Activated CD8-positive, alpha-beta memory T cell treated with anti-CD3 and anti-CD28 coated beads, Interleukin-2, amount 50 U/mL, for 24 hours (primary cell): Measurements from ENCODE around the gene C1orf198.

Source experiments
- DNase-seq: peaks from one replicate; pipeline ENCODE4 v3.0.0-alpha.2; 2020; ENCODE audit errors: extremely low read depth

The C1orf198 gene

DNA sequence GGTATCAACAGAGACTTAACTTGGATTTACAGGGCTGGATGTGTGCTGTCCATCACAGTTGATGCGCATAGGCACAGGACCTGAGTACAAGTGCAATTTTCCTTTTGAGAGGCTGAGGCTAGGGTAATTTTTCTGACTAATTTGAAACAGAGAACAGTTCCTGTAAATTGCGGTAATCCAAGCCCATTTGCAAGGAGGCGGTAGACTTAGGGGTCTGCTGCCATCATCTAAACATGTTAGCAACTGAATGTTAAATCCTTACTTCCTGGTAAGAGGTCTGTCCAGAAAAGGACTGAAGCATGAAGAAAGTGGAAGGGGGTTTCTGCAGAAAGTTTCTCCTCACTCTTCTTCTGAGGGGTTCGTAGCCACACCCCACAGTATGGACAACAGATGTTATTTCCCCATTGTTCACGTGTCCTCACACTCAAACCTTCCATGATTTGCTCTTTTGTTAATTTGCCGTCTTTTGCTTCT, 23.7 kb upstream of the C1orf198 start:
- no peak for DNase-seq

DNA sequence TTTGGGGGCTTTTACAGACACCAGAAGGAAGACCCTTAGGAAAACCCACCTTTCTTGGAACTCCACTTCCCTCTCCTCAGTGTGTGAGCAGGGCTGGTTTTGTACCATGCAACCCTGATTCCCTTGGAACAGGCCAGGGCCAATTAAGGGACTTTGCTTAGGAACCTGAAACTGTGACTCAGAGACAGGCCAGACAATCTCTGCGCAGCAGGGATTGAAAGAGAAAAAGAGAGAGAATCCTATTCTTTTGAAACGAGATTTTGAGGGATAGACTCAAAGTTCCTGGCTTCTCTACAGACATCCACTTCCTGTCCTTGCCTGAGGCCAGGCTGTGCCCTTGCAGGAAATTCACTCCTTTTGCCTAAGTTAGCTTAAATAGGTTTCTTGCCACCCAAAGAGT, 23.1 kb upstream of the C1orf198 start:
- no peak for DNase-seq

DNA sequence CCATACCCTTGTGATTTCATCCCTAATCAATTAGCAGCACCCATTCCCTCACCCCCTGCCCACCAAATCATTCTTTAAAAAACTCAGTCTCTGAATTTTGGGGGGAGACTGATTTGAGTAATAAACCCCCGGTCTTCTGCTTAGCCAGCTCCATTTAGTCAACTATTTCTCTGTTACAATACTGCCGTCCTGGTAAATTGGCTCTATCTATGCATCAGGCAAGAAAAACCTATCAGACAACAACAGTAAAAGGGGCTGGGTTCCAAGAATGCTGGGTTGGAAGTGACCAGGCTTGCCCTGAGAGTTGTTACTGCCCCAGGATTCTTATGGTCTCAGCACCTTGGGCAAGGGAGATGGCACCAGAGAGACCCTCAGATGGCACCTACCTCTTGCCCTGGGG, 16.3 kb upstream of the C1orf198 start:
- no peak for DNase-seq

DNA sequence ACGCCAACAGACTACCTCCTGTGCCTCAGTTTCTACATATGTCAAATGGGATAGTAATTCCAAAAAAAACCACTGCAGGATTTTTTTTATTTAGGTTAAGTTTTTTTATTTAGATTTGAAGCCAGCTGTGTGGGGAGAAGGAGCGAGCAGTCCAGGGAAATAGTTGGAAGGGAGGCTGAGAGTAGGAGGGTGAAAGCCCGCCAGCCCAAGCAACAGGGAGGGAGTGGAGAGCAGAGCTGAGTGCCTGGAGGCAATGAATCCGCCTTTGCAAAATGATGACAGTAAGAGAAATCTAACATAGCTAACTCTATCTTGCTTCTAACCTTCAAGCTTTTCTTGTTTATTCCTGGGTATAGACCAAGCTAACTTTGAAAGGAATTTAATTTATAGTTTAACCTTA, 15.6 kb upstream of the C1orf198 start:
- no peak for DNase-seq

DNA sequence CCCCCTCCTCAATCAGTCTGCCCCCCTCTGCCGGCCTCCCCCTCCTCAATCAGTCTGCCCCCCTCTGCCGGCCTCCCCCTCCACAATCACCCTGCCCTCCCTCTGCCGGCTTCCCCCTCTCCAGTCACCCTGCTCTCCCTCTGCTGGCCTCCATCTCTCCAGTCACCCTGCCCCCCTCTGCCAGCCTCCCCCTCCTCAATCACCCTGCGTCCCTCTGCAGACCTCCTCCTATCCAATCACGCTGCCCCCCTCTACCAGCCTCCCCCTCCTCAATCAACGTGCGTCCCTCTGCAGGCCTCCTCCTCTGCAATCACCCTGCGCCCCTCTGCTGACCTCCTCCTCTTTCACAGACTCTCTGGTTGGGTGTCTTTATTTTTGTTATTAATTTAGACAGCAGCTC, 11.5 kb upstream of the C1orf198 start:
- no peak for DNase-seq

DNA sequence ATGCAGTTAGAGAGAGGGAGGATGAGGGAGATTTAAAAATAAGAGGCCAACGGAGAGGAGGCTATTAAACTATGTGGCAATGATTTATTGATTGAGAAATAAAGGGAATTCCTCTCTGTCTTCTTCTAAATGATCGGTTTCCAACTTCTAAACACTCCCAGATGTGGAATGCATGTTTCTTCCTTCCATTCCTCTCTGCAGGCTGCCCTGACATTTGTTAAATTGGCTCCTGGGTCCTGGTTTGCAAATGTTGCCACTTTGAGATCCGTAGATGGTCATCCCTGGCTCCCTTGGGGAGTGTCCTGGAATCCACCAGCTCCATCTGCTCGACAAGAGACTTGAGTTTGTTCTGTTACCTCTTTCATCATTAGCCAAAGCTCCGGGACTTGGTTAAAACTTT, 10.3 kb upstream of the C1orf198 start:
- DNase-seq: no peak

DNA sequence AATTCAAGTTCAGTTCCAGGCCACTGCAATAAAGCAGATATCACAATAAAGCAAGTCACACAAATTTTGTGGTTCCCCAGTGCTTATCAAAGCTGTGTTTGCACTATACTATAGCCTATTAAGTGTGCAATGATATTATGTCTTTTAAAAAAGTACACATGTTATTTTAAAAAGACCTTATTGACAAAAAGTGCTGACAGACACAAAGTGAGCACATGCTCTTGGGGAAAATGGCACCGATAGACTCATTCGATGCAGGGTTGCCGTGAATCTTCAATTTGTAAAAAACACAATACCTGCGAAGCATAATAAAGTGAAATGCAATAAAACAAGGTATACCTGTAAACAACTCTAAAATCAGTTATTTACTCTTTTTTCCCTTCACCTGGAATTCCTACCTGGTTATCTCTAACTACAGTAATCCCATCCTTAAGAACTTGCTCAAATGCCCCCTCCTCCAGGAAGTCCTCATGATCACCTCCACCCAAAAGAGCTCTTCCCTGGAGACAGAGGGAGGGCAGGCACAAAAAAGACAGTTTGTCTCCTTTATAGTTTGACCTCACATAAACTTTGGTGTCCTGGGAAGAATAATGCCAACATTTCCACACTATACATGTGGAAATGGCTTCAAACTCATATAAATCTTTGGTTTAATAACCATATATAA, 9.7 kb upstream of the C1orf198 start:
- no peak for DNase-seq

DNA sequence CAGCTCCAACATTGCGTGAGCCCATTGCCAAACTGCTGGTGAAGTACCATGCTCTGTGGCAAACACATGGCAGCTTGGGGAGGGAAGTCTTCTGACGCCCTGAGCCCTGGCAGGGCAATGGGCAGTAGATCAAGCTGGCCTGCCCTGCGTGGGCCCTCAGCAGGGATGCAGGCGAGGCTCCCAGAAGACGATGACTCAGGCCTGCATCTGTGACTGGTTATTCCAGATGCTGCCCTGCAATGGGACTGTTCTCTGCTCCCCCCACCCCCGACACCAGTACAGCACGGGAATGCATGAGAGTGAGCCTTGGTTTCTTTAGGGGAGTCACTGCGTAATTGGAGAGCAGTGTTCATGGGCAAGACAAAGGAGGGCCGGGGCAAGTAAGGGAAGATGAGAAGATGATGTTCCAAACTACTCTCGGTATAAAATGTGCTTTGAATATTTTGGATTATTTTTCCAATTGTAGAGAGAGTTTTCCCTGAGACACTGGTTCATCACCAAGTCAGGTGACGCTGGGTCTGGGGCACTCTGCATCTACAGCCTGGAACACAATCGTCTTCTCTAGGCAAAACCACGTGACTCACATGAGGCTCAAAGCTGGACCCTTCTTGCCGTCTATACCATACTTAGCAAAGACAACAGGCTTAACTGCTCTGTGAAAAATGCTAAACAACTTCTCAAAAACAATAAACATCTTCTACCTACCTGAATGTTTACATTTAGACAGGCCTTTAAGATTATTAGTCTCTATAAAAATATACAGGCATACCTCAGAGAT, 9.0 kb upstream of the C1orf198 start:
- DNase-seq: no peak

DNA sequence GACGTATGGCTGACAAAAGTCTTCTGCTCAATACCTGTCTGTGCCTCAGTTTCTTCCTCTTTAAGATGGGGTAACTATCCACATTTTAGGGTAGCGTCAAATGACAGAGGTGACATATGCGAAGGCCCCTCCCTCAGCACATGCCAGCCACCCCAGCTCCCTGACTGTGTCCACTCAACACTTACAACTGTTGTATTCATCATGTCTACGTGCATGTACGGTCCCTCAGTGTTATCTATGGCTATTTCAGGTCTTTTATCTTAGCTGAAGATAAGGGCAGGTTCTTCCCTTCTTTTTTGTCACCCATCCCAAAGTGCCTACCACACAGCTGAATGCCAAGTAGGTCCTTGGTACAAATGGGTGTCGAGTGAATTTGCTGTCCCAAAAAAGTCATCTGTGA, 8.3 kb upstream of the C1orf198 start:
- no peak for DNase-seq

DNA sequence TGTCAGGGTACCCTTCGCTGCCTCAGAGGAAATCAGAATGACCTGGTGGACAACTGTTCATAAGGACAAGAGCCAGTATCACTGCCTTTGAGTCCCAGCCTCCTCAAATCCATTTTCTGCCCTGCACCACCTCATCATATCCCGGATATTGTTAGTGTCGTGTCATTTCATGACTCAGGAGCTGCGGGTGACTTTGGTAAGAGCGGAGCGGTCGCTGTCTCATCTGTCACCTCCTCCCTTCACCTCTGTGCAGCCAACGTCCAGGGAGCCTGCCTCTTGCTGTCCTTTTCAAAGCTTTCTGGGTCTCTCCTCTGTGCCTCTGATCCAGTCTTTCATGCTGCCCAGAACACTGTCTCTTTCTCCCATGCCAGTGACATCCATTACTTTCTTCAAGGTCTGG, 7.0 kb upstream of the C1orf198 start:
- no peak for DNase-seq

DNA sequence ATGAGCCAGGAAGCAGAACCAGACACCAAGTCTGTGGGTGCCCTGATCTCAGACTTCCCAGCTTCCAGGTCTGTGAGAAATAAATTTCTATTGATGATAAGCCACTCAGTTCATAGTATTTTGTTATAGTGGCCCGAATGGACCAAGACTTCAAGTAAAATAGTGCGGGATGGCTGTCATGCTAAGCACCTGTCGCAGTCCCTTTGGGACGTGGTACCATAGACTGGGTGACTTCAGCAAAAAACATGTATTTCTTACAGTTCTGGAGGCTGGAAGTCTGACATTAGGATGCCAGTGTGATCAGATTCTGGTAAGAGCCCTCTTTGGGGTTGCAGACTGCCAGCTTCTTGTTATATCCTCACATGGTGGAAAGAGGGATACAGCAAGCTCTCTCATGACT, 2.6 kb upstream of the C1orf198 start:
- DNase-seq: no peak

DNA sequence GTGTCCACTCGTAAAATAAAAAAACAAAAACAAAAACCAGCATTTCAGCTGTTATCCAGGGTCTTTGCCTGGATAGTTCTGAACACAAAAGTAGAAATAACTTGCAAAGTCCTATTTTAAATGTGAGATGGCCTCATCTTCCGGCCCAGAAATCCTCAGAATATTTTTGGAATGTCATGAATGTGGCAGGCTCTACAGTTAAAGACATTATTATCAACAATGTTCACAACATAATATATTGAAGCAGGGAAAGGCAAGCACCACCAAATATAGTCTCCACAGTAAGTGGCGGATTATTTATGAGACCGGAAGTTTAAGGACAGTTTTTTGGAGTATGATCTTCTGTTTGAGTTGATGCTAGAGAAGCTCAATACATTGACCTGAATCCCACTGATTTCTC, 1.2 kb upstream of the C1orf198 start:
- no peak for DNase-seq

DNA sequence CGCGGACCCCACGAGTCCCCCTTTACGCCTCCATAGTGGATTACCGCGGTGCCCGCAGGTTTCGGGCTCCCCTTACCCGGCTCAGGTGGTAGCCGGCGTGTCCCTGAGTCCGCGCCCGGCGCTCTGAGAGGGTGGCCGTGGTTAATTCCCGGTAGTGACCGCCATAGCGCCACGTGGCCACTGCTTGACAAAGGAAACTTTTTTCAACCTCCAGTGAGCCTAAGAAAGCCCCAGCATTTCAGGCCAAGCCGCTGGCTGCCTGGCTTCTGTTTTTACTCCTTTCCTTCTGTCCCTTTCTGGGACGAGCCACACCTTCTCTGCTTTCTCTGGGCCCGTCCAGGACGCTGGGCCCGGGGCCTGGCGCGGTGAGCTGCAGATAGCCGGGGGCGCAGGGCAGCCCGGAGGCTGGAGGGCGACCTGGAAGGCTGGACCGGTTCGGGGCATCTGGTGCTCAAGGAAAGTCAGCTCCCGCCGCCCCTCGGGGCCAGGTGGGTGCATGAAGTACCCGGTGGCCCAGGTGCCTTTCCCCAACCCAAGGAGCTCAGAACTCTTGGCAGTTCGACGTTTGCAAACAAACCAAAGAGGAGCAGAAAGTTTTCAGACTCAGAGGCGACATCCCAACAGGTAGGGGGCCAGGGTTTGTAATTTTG, 540 bp upstream of the C1orf198 start:
- no peak for DNase-seq

DNA sequence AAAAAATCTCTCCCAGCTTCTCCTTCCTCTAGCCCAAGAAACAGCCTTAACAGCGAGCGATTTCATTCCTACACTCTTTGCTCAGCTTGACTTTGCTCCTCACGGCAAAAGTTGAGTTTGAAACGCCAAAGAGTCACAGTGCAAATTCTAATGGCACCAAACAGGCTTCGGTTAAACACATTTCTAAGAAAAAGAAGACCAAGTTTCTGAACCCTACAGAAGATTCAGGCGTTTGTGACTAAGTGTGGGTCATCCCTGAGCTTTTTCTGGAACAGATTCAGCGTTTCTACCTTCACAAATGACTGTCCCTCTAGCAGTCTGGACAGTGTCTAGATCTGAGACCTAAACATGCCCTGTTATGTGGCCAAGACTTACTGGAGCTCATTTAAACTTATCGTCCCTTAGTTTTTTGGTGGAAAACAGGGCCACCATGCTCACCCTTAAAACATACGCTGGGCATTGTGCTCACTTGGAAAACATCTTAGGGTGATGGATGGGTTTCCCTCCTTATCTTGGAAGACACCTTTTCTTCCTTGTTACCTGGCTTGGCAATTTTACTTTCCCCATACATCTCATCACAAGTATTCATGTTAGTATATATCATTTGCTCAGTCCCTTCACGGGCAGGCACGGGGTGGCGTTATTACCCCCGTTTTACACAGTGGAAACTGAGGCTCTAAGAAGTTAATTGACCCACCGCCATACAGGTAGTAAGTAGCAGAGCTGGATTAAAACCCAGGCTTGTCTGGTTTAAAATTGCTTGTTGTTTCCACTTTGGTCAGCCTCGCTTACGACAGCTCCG, 1.0 kb downstream of the C1orf198 start:
- no peak for DNase-seq

DNA sequence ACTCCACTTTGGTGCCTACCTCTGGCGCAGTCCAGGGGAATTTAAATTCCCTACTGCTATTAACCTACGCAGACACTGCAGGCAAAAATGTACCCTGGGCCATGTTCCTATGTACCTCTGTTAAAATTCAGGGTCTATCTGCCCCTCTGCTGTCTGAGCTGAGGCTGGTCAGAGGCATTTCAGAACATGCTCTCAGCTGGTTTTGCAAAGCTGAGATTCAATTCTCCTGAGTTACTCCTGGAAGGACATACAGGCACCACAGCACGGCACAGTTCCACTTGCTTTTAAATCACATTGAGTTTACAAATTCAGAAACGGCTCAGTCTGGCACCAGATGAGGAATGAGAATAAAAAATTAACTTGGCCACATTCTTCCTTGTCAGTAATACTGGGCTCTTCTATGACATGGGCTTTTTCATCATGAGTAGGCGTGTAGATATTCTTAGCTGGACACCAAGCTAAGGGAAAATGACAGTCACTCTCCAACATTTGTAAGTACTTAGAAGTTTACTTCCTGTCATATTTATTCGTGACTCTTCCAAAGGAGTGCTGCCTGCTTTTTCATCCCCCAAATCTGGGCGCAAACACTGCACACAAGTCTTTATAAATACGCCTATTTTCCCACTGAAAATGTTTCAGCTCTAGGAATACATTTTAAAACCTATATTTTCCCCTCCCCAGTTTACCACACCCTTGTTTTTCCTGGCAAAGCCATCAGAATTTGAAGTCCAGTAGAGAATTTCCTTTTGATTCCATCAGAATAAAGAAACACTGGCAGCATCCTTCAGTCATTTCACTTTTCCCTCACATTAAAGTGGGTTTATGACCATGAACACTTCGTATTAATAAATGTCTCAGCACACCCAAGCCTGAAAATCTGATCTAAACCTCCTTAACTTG, 1.9 kb downstream of the C1orf198 start:
- no peak for DNase-seq

DNA sequence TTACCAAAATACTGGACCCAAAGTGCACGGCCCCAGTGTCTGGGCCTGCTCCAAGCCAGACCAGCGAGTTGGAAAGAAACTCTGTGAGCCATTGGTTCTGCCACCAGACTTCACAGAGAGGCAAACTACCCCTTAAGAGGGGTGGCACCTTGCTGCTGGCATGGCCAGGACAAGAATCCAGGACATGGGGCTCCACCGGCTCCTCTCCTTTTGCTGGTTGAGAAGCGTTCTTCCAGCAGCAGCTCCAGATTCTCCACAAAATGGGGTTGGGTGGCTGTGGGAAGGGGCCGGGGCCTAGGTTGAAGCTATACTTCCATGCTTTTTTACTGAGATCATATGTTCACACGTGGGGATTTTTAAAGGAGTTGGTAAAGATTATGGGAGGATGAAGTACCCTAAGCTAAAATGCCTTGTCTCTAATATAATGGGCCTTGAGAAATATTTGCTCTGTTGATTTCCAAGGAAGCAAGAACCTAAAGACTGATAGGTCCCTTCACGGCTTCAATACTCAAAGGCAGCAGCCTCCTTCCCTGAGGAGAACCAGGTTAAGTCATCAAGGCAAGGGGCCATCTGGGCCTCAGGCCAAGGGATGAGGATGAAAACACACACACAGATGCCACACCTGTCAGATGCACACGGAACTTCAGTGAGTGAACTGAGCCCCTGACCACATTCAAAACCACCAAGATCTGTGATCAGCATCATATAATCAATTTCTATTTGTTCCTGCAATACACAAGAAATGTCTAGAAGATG, 3.1 kb downstream of the C1orf198 start:
- DNase-seq: no peak

DNA sequence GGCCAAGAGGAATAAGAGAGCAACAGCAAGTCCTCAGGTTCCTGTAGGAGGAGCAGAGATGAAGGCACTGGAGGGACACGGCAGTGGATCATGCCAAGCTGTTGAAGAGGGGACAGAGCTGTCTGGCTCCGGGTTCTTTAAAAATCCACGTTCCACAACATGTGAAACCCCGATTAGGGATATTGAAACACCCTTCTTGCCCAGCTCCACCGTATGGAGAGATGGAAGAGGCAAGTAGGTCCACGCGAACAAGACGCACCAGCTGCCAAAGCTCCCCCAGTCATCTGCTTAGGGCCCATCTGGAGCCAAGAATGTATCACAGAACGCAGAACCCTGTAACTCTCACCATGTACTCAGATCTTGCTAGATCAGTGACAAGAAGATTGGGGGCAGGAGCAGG, 3.9 kb downstream of the C1orf198 start:
- no peak for DNase-seq

DNA sequence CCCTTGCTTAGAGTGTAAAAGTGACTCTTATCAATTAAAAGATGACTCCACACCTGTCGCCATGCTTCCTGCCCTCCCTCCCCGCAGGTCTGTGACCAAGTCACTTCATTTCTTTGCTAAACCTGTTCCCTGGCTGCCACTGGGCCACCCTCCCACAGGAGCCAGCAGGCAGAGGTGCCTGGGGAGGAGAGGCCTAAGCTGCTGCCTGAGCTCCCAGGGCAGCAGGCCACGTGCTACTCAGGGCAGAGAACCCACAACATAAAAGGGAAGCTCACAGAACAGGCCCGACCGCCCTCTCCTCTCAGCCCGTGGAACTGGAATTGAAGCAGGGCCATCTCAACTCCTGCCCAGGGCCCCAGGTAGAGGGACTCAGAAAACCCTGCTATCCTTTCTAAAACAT, 4.9 kb downstream of the C1orf198 start:
- DNase-seq: no peak

DNA sequence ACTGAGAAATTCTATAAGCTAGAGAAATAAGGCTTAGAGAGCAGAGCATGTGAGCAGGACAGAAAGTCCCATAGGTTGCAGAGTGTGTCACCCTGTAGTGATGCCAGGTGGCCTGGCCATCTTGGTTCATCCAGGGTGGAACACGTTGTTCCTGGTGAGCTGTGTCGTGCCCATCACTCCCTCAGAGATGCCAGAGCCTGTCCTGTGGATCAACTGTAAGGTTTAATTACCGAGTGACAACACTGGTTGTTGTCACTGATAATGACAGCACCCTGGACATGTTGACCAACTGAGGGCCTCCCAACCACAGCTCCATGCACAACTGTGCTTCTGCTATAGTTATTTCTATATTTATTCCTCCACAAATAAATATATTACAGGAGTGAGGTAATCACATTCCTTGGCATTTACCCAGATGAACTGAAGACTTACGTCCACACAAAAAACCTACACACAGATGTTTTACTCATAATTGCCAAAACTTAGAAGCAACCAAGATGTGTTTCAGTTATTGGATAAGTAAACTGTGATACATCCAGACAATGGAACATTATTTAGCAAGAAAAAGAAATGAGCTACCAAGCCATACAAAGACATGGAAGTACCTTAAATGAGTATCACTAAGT, 6.2 kb downstream of the C1orf198 start:
- DNase-seq: no peak

DNA sequence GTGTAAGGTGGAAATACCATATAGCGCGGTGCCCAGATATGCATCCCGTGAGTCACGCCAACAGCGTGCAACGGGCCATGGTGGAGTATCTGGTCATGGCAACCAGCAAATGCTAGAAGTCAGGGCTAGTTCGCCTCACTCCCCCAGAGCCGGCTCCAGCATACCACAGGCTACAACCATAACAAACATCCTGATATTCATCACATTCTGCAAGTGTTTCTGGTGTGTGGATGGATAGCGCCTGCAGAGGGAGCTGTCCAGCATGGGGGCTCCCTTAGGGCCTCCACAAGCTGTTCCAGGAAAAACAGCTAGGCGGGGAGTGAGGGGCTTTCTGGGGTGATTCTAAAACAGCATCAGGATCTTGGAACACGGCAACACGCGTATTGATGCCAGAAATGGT, 6.8 kb downstream of the C1orf198 start:
- DNase-seq: no peak
